ENCODE measurements around the gene MAP1LC3A.

The MAP1LC3A gene

DNA sequence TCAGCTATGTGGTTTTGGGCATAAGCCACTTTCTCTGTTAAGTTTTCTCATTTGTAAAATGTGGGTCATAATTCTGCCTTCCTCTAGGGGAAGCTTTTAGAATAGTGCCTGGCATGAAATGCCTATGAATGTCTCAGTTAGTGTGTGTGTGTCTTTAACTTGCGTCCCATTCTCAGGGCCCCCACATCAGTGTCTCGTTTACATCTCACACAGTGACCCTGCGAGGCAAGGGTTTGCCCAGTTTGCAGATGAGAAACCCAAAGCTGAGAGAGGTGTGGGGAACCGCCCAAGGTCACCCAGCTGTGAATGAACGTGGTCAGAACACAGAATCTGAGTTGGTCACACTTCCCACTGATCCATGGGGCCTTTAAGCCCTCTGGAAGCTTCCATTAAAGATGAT lies 28.2 kb upstream of the MAP1LC3A start:
- no peak for DNase-seq

DNA sequence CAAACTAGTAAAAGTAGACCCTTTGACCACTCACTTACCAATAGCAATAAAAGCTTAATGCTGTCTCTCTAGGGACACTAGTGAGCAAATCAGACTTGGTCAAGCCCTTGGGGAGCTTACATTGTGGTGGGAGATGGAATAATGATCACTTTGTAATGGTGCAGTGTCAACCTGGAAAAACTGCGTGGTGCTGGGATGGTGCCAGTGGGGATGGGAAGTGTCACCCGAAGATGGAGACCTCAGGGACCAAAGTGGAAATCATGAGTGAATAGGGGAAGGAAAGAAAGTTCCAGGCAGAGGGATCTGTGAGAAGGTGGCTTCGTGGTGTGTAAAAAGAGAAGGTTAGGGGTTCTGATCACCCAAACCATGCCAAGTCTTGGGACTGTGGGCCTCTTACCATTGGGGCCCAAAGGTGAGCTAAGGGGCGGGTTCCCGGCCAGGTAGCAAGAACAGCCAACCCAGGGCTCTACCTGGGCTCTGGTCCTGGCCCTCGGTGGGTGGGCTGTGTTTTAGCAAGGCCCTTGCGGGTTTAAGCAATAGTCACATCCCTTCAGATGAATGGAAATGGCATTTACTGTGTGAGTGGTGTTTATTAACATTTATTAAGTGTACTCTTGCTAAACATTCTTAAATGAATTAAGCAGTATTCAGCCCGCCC lies 26.8 kb upstream of the MAP1LC3A start:
- DNase-seq, result no peak

DNA sequence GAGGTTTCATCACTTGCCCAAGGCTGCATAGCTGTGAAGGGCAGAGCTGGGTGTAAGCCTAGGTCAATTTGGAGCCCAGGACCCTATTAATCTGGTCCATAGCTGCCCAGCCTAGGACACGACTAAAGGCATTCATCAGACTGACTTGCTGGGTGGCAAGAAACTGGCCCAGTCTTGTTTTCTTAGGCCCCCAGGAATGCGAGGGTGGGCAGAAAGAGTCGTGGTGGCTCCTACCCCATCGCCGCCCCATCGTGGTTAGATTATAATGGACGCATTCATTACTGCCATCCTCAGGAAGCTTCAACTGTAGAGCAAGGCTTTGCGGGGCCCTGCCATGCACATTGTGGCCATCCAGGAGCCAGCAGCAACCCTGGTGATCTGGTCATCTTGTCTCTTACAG lies 26.2 kb upstream of the MAP1LC3A start:
- DNase-seq, result no peak

DNA sequence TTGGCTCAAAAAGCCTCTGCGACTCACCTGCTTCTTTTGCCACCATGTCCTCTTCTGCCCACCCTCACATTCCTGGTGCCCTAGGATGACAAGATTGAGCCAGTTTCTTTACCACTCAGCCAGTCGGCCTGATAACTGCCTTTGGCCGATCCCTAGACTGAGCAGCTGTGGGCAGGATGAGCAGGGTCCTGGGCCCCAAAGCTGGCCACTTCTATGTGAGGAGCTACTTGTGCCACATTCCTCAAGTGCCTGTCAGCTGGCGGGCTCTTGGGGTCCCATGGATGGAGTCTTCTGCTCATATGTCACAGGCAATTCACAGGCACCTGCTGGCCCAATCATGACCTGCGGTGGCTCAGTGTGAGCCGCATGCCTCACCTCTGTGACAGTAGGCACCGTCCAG lies 25.8 kb upstream of the MAP1LC3A start:
- no peak for DNase-seq

DNA sequence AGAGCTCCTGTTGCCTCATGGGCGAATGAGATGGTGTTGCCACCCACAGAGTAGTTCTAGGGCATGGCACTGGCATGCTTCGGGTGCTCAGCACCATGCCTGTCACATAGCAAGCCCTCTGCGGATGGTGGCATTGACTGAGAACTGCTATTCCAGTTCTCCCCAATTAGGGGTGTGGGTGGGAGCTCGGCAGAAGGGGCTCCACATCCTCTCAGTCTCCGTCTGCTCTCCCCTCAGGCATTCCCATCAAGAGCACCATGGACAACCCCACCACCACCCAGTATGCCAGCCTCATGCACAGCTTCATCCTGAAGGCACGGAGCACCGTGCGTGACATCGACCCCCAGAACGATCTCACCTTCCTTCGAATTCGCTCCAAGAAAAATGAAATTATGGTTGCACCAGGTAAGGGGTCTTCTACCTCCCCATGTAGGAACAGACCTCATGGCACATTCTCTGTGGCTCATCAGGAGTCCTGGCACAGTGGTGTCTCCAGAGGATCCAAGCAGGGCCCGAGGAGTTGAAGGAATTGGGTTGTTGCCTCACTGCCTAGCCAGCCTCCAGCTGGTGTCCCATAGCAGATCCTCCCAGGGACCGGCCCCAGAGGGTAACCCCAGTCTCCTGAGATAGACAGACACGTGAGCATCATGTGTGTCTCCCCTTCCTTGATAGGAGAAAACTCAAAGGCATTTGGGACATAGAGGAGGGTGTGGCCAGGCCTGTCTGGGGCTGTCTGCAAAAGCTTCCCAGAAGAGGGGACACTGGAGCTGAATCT lies 23.9 kb upstream of the MAP1LC3A start:
- no peak for DNase-seq

DNA sequence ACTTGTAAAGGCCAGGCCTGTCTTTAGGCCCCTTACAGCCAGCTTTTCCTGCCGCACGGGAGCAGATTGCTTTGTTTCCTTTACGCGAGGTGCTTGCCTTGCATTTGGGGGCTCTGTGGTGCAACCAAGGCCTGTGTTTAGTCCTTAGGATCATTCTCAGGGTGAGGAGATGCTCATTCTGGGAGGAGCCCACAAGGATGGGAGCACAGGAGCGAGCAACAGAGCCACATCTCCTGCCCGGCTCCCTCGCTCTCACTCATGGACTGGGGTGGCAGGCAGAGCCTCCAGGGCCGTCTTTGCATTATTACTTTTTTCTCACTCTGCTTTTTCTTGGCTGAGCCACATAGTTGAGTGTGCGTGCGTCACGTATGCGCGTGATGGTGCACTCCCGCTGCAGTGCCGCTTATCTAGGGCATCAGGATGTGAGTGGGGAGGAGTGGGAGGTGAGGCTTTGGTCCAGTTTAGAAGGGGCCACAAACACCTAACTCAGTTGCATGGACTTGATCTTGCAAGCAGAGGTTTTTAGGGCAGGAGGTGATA lies 23.1 kb upstream of the MAP1LC3A start:
- no peak for DNase-seq

DNA sequence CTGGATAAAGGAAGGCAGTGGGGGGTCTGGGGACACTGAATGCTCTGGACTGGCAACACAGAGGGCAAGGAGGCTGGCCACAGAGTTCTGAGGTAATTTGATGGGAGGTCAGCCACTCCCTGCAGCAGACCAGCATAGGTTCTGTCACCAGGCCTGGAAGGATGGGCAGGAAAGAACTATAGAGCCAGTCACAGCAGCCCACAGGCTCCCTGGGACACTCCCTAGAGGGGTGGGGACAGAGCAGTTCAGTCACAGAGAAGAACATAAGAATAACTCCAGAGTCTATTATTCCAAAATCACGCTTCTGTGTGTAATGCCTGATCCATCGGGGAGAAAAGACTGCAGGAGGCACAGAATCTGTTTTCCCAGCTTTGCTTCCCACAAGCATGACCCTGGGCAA lies 22.7 kb upstream of the MAP1LC3A start:
- no peak for DNase-seq

DNA sequence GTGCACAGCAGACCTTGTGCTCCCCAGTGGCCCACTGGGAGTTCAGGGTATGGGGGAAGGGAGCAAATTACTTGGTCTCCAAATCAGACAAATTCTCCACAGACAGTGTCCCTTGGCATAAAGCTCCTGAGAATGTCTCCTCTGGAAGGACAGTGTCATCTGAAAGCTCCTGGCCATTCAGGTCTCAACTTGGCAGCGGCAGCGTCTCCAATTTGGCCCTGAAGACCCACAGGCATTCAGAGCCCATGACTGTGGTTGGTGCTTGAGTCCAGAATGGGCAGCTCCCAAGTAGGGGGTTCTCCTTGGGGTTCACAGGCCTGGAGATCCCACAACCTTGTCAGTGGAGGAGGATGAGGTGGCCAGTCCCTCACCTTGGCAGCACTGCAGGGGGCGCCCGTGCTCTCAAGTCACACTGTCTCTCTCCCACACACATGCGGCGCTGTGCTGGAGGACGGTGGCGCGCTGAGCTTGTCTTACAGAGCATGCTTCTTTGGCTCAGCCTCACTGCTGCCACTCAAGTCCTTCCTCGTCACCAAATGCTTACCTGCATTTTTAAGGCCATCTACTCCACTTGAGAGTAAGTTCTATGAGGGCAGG lies 21.6 kb upstream of the MAP1LC3A start:
- DNase-seq, result no peak

DNA sequence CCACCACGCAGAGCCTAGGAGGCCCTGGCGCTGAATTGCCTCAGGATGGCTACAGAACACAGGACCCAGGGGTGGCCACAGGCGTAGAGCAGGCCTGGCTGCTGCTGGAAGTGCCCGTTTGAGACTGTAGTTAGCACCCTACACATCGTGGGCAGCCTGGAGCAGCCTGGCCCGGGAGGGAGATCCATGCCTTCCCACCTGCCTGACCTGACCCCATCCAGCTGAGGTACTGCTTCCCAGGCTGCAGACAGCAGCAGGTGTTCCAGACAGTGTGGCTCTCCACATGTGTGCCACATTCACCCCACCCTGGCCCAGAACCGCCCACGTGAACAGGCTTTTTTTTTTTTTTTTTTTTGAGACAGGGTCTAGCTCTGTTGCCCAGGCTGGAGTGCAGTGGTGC lies 20.9 kb upstream of the MAP1LC3A start:
- no peak for DNase-seq

DNA sequence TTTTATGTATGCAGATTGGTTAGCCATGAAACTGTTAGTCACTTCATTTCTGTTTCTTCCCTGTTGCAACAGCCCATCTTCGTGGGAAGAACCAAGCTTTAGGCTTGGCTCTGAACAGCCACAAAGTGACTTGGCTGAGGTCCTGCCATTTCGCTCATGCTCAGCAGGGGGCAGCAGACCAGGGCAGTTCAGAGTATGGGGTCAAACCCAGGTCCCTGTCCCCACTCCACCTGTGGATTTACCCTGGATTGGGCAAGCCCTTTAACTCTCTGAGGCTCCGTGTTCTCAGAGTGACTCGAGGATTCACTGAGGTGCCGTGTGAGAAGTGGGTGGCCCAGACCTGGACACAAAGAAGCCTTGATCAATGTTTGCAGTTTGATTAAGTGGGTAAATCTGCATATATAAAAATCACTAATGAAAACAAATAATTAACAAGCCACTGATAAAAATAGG lies 19.8 kb upstream of the MAP1LC3A start:
- peak; percentile 41 for DNase-seq

DNA sequence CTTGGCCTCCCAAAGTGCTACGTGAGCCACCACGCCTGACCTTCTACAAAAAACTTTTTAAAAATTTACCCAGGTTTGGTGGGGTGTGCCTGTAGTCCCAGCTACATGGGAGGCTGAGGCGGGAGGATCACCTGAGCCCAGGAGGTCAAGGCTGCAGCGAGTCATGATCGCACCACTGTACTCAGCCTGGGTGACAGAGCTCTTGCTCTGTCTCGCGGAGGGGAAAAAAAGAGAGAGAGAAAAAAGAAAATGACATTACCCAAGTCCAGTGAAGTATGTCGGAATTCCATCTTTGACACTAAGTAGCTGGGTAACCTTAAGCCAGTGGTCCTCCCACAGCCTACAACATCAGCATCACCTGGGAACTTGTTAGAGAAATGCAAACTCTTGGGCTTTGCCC lies 18.8 kb upstream of the MAP1LC3A start:
- DNase-seq, result no peak

DNA sequence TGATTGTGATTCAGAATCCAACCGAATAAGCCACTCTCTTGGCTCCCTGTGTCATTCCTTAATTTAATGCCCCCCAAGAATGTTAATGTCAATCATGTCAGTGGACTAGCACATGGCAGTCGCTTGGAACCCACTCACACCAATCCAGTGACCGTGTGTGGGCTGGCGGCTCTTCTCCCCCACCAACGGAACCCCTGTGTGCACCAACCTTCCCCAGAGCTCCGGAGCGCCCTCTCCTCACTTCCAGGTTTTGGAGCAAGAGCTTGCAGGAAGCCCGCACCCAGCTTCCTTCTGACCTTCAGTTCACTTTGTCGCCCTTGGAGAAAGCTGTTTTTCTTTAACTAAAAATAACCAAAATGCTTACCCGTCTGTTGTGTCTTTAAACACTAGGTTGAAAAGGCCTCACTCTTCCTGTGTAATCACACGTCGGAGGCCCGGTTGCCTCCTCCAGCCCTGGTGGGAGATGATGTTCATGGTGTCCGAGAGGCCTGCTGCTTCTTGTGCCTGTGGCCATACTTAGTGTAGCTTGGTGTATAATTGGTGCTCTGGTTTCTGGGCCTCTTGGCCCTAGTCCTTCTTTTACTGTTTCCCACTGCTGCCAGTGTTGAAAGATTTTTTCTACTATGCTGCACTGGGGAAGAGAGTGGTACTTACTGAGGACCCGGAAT lies 17.8 kb upstream of the MAP1LC3A start:
- no peak for DNase-seq

DNA sequence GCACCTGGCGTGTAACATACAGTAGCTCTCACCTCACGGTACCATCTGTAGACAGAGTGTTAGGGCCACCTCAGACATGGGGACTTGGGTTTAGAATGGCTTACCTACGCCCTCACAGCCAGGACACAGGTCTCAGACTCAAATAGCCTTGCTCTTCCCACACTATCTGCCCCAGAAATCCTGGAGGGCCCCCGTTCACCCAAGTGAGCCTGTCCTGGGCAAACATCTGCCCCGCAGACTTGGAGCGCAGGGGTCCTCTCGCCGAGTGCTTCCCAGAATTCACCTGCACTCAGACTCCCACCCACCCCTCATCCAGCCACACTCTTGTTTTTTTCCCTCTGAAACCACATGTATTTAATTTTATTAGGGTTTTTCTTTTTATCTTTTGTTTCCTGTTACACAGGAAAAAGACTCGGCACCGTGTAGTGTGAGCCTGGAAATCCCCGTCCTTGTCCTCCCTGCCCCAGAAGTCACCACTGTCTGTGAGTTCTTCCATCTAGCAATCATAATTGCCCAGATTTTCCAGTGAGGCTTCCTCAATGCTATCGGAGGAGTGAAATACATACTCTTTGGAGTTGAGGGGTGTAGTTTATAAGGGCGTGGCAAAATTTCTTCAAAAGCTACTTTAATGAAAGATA lies 17.1 kb upstream of the MAP1LC3A start:
- DNase-seq, result no peak

DNA sequence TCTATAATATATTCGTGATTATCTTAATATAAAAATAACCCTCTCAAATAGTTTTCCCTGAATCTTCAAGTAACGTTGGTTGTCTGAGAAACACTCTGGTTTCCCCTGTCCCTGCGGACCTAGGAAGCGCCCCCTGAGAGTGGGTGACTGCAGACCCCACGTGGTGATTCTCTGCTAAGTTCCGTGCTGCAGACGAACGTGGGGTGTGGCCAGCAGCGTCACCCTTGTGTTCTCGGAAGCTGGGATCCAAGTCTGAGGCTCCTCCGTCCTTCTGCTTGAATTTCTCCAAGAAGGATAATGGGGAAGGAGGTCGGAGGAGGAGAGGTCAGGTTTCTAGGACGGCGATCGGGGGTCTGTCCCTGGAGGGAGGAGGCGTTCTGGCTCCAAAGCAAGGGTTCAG lies 16.6 kb upstream of the MAP1LC3A start:
- no peak for DNase-seq

DNA sequence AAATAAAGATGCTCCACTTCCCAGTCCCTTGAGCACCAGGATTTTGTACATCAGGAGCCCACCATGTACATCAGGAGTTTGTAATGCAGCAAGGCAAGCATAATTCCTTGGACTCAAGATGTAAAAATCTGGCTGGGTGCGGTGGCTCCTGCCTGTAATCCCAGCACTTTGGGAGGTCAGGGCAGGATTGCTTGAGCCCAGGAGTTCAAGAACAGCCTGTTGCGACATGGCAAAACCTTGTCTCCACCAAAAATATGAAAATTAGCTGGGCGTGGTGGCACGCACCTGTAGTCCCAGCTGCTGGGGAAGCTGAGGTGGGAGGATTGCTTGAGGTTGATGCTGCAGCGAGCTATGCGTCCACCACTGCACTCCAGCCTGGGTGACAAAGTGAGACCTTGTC lies 16.1 kb upstream of the MAP1LC3A start:
- no peak for DNase-seq

DNA sequence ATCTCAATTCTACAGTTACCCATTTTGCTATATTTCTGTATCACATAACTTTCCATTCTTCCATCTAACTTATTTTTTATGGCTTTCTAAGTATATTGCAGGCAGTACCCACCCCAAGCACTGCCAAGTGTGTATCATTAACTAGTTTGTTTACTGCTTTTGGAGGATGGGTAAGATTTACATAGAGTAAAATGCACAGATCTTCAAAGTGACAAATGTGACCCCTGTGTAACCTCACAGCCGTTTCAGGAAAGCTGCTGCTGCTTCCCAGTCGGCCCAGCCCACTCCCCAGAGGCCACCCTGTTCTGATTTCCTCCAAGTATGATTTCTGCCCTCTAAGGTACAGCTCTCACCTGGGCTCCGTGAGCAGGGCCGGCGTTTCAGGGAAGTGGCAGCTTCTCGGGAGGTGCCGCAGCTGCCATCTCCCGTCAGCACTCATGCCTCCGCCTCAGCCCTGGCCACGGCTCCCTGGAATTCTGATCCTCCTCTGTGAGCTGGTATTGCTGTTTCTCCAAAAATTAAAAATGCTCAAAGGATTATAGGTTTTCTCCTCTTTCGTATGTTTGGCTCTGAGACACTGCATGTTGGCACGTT lies 15.0 kb upstream of the MAP1LC3A start:
- no peak for DNase-seq

DNA sequence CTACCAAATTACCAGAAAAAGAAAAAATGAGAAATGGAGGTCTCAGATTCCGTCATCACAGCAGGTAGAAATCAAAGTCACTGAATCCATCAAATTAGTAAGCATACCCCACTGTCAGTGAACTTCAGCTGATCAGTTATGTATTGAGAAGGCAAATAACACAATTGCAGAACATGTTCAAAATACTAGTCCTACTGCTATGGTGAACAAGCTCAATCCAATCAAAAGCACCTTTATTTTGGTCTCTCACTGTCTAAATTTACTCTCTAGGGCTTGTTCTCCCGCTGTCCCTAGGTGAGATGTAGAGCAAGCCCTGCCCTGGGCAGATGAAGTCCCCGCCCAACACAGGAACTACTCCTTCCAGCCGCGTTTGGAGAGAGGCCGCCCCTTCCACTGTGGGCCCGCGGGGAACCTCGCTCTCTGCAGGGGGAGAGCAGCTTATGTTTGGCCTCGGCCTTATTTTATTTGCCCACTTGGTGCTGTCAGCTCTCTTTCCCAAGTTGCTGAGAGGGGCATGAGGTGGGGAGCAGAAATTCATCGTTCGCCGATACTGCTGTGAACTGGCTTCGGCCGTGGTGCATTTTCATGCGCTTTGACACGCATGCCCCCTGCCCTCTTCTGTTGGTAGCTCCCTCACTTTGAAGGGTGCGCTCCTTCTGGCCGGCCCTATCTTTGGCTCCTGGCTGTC lies 14.3 kb upstream of the MAP1LC3A start:
- DNase-seq, result no peak

DNA sequence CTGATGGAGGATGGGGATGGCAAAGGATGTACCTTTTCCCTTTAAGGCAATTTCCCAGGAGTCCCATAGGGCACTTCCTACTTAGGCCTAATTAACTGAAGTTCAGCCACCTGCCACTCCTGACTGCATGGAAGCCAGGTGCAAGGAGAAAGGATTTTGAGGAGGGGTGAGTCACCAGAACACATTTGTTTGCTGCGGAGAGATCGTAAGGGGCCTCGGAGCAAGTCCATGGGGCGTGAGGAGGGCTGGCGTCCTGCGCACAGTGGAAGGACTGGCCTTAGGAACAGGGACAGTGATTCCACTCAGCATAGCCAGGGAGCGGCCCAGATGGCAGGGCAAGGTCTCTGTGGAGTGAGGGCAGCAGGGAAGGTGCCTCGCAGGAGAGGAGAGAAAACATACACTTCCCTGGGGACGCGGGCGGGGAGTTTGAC lies 11.8 kb upstream of the MAP1LC3A start:
- no peak for DNase-seq

DNA sequence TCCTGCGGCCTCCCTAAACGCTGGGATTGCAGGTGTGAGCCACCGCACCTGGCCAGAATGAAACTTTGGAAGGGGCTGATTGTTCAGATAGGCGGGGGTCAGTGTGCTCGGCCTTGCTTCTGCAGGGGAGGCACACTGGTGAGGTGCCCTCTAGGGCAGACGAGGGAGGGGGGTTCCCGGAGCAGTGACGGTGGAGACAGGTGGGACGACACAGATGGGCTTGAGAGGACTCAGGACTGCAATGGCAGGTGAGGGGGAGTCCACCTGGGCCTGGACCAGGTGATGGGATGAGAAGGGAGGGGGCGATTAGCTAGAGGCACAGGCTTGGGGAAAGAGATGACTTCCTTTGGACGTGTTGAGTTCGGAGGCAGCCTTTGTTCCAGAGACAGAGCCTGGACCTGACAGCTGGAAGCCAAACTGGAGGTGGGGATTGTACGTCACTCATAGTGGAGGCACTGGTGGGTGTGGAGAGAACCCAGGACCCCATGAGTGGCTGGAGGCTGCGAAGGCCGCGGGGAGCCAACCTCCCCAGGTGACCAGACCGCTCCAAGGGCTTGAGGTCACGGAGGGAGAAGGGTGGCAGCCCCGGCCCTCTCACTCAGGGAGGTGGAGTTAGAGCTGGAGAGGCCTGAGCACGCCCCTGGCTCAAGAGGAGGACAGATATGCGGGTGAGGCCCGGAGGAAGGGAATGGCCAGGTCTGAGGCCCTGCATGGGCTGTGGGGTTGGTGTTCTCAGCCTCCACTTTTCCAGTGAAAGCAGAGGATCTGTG lies 10.5 kb upstream of the MAP1LC3A start:
- DNase-seq, result no peak

DNA sequence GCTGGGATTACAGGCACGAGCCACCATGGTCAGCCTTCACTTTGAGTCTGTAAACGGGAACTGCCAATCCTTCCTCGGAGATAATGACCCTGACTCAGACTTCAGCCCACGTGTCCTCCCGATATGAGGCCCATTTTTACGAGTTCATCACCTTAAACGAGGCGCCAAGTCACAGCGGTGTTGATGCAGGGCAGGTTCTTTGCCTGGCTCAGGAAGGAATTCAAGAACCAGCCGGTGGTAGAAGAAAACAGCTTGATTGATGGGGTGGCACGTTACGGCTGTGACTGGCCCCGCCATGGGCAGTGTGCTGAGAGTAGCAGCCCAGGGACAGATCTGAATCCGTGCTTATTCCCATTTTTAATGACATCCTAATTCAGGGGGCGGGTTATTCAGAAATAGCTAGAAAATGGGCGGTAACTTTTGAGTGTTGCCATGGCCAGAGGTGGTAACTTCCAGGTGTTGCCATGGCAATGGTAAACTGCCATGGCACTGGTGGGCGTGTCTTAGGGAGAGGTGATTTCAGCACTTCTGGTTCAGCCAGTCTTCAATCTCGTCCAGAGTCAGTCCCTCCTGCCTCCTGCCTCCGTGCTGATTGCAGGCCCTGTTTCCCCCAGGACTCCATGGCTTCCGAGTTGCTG lies 9.1 kb upstream of the MAP1LC3A start:
- no peak for DNase-seq

DNA sequence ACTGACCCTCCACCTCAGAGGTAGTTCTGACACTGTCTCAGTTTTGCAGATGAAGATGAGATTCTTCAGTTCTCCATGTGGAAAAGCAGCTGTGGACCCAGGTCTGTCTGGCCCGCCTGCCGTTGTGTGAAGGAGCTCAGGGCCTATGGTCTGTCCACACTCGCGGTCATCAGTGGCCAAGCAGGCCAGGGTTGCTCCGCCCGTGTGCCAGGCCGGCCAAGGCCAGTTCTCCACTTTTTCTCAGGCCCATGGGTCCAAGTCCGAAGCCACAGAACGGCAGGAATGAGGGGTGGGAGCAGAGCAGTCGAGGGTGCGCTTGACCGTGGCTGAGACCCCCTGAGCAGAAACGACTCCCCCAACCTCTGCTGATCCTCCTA lies 8.6 kb upstream of the MAP1LC3A start:
- DNase-seq, result no peak
